ENCODE data around the gene MILR1.
A peak's percentile ranks its signal among the peaks of the same experiment; 100 is the strongest.

MILR1 gene

DNA sequence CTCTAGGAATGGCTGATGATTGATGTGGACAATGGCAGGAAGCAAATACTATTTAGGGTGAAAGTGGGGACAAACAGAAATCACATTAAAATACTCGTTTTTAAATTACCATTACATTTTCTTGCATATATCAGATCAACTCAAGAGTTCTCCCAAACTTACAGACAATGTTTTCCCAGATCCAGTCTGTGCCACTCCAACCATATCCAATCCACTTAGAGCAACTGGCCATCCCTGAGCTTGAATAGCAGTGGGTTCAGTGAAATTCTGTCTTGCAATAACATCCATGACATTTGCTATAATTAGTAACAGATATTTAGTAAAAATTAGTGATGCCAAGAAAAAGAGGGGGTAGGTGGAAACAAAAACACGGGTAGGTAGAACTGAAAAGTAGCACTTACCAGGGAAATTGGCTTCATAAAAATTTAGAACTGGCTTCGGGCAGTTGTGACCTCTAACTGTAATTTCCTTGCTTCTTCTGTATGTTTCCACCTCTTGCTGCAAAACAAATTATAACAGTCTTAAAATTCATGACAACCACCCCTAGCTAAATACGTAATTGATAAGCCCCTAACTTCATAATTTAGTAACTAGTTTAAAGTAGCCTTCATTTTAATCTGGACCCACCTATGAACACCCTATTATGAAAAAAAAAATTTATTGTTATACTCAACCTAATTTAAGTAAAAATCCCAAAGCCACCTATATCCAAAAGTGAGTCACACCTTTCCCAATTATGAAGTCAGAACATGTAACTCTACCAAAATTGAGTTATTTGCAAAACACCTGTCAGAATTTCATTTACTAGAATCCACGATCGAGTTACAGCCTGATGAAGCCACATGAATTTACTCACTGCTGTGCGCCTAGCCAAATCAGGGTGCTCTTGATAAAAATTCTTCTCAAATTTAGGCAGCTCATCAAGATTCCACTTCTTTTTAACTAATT, 55.2 kb downstream of the MILR1 start:
- Histone ChIP-seq H3K9ac (ENCODE audit: low read depth, low read length) (peak overlapping the region; percentile 100), H3K36me3 (ENCODE audit: control insufficient read depth, insufficient read depth, low read length) (peaks cover 68% of the 10 kb centered on the region), H3K27me3 (ENCODE audit: control insufficient read depth, insufficient read depth, low read length) (no peaks in the 10 kb centered on the region), H3K27ac (ENCODE audit: low read depth, low read length) (peak overlapping the region; percentile 38), H3K4me1 (ENCODE audit: control insufficient read depth, insufficient read depth, low read length) (peaks cover 17% of the 10 kb centered on the region; the same call in 1 of the 2 replicates), H3K9me3 (ENCODE audit: control insufficient read depth, insufficient read depth, low read length) (no peaks in the 10 kb centered on the region), H3K4me3 (ENCODE audit: low read depth, low read length) (peak overlapping the region; percentile 90)

DNA sequence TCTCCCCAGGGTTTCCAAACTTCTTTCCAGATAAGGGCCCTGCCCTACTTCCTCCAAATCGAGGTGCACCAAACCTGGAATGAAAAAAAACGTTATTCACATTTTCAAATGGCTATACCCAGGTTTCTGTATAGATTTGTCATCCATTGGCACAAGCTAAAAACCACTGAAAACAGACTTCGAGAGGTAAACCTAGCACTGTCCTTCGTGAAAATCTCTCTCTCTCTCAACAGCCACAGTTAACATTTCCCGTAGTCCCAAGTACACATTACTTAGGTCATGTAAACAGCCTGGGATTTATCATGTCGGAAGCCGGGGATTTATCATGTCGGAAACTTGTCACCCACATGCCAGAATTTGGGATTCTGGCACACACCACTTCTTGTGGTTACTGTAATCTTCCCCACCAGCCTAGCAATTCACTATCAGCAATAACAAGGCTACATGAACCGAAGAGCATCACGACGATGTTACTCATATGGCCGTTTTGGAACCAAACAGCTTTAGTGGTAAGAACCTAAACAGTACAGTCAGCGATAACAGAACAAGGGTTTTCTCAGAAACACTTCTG, 55.9 kb downstream of the MILR1 start:
- H3K9ac ChIP-seq (ENCODE audit: low read depth, low read length), result peak overlapping the region; percentile 100
- peak overlapping the region; percentile 90 for H3K4me3 ChIP-seq (ENCODE audit: low read depth, low read length)
- peaks cover 17% of the 10 kb centered on the region; the same call in 1 of the 2 replicates for H3K4me1 ChIP-seq (ENCODE audit: control insufficient read depth, insufficient read depth, low read length)
- H3K9me3 ChIP-seq (ENCODE audit: control insufficient read depth, insufficient read depth, low read length), result no peaks in the 10 kb centered on the region
- H3K36me3 ChIP-seq (ENCODE audit: control insufficient read depth, insufficient read depth, low read length), result peaks cover 68% of the 10 kb centered on the region
- no peaks in the 10 kb centered on the region for H3K27me3 ChIP-seq (ENCODE audit: control insufficient read depth, insufficient read depth, low read length)
- H3K27ac ChIP-seq (ENCODE audit: low read depth, low read length), result peak overlapping the region; percentile 98

GRCh38 chr17:64505340-64506200, 56.7 kb downstream of the MILR1 start:
- Histone ChIP-seq H3K27ac (ENCODE audit: low read depth, low read length) (peak overlapping the region; percentile 98), H3K36me3 (ENCODE audit: control insufficient read depth, insufficient read depth, low read length) (peaks cover 68% of the 10 kb centered on the region), H3K9me3 (ENCODE audit: control insufficient read depth, insufficient read depth, low read length) (no peaks in the 10 kb centered on the region), H3K4me3 (ENCODE audit: low read depth, low read length) (peak overlapping the region; percentile 90), H3K27me3 (ENCODE audit: control insufficient read depth, insufficient read depth, low read length) (no peaks in the 10 kb centered on the region), H3K9ac (ENCODE audit: low read depth, low read length) (peak overlapping the region; percentile 100), H3K4me1 (ENCODE audit: control insufficient read depth, insufficient read depth, low read length) (peaks cover 21% of the 10 kb centered on the region; the same call in 1 of the 2 replicates)

- Histone ChIP-seq H3K27ac (ENCODE audit: low read depth, low read length) (peak within 1 kb of the TSS; percentile 98), H3K4me3 (ENCODE audit: low read depth, low read length) (peak within 1 kb of the TSS; percentile 90), H3K9ac (ENCODE audit: low read depth, low read length) (peak within 1 kb of the TSS; percentile 100), H3K4me1 (ENCODE audit: control insufficient read depth, insufficient read depth, low read length) (peaks cover 21% of the 10 kb centered on the region; the same call in 1 of the 2 replicates), H3K9me3 (ENCODE audit: control insufficient read depth, insufficient read depth, low read length) (no peaks in the 10 kb centered on the region), H3K36me3 (ENCODE audit: control insufficient read depth, insufficient read depth, low read length) (peaks cover 66% of the 10 kb centered on the region), H3K27me3 (ENCODE audit: control insufficient read depth, insufficient read depth, low read length) (no peaks in the 10 kb centered on the region)
Observed at GRCh38 chr17:64506201-64506575, 57.3 kb downstream of the MILR1 start, which contains the start of gene DDX5. Gene DDX5, minus strand, starts transcription at chr17:64506289. Its CDS starts 170 bp downstream, at chr17:64506119.

DNA sequence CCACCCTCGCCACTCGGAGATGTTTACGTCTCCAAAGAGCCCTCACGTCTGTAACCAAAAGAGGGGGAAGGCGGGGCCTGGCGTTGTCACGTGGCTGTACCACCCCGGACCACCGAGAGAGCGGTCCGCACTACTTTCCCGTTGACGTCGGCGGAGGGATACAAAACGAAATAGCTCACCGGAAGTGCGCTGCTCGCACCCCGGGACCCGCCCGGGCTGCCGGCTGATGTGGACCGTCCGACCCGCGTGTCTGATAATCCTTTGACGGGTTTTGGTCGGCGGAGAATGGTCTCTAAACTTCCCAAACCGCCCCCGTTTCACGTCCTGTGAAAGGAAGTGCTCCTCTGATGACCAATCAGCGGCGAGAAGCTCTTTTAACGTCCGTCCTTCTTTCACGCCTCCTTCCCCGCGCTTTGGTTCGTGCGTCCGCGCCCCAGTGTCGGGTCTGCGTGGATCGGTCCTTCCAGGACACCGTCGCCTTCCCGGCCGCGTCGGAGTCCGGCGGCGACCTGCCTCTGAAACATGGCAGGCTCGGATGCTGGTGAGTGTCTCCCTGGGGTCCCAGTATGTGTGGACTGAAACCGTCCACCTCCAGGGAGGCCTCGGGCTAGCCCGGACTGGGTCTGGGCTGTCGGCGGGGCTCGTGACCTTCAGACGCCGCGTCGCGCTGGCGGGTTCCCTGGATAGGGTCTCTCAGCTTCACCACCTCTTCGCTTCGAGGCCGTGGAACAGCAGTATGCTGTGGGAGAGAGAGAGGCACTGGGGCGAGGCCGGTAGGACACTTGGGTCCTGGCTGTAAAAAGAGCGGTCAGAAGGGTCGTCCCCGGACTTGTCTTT, 57.9 kb downstream of the MILR1 start, which contains the start of gene CEP95:
Gene CEP95 (plus strand): TSS at position 402 of the 837 bp plus-strand sequence. CDS start 121 bp downstream, at position 523.
- Histone ChIP-seq H3K9ac (ENCODE audit: low read depth, low read length) (peak within 1 kb of the TSS; percentile 100), H3K4me3 (ENCODE audit: low read depth, low read length) (peak within 1 kb of the TSS; percentile 90), H3K4me1 (ENCODE audit: control insufficient read depth, insufficient read depth, low read length) (peaks cover 16% of the 10 kb centered on the region; the same call in 1 of the 2 replicates), H3K27me3 (ENCODE audit: control insufficient read depth, insufficient read depth, low read length) (no peaks in the 10 kb centered on the region), H3K27ac (ENCODE audit: low read depth, low read length) (peak within 1 kb of the TSS; percentile 98), H3K9me3 (ENCODE audit: control insufficient read depth, insufficient read depth, low read length) (no peaks in the 10 kb centered on the region), H3K36me3 (ENCODE audit: control insufficient read depth, insufficient read depth, low read length) (peaks cover 66% of the 10 kb centered on the region)

GRCh38 chr17:64507413-64507782, 58.5 kb downstream of the MILR1 start:
- Histone ChIP-seq H3K27me3 (ENCODE audit: control insufficient read depth, insufficient read depth, low read length) (no peaks in the 10 kb centered on the region), H3K36me3 (ENCODE audit: control insufficient read depth, insufficient read depth, low read length) (peaks cover 66% of the 10 kb centered on the region), H3K4me1 (ENCODE audit: control insufficient read depth, insufficient read depth, low read length) (peaks cover 16% of the 10 kb centered on the region; the same call in 1 of the 2 replicates), H3K9ac (ENCODE audit: low read depth, low read length) (peak overlapping the region; percentile 100), H3K27ac (ENCODE audit: low read depth, low read length) (peak overlapping the region; percentile 98), H3K9me3 (ENCODE audit: control insufficient read depth, insufficient read depth, low read length) (no peaks in the 10 kb centered on the region), H3K4me3 (ENCODE audit: low read depth, low read length) (peak overlapping the region; percentile 90)

DNA sequence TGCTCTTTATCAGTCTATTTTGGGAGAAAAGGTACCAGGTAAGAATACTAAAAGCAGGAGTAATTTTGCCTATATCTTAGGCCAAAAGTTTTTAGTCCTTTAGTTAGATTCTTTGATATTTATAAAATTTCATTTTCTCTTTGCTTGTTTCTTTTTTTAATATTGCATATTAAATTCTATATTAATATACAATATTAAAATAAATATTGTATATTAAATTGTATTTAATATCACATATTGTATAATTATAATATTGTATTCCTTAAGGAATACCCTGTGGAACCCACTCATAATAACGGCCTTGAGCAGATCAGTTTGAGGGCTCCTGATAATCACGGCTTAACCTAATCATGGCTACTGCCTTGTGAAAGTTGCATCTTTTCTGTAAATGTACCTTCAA, 59.8 kb downstream of the MILR1 start:
- H3K27me3 ChIP-seq (ENCODE audit: control insufficient read depth, insufficient read depth, low read length), result no peaks in the 10 kb centered on the region
- H3K9me3 ChIP-seq (ENCODE audit: control insufficient read depth, insufficient read depth, low read length), result no peaks in the 10 kb centered on the region
- H3K4me3 ChIP-seq (ENCODE audit: low read depth, low read length), result peak overlapping the region; percentile 90
- no peak overlapping the region for H3K9ac ChIP-seq (ENCODE audit: low read depth, low read length)
- peaks cover 66% of the 10 kb centered on the region for H3K36me3 ChIP-seq (ENCODE audit: control insufficient read depth, insufficient read depth, low read length)
- no peak overlapping the region for H3K27ac ChIP-seq (ENCODE audit: low read depth, low read length)
- H3K4me1 ChIP-seq (ENCODE audit: control insufficient read depth, insufficient read depth, low read length), result peaks cover 14% of the 10 kb centered on the region; the same call in 1 of the 2 replicates

DNA sequence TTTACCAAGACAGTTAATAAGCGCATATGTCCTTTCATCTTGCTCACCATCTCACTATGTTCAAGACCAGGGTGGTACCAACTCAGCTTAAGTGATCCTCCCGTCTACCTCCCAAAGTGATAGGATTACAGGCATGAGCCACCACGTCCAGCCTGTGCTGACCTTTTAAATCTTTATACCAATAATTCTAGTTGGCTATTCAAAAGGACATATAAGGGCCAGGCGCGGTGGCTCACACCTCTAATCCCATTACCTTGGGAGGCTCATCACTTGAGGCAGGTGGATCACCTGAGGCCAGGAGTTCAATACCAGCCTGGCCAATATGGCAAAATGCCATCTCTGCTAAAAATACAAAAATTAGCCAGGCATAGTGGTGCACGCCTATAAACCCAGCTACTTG, 60.3 kb downstream of the MILR1 start:
- Histone ChIP-seq H3K36me3 (ENCODE audit: control insufficient read depth, insufficient read depth, low read length) (peaks cover 66% of the 10 kb centered on the region), H3K4me3 (ENCODE audit: low read depth, low read length) (no peak overlapping the region), H3K9ac (ENCODE audit: low read depth, low read length) (no peak overlapping the region), H3K27me3 (ENCODE audit: control insufficient read depth, insufficient read depth, low read length) (no peaks in the 10 kb centered on the region), H3K9me3 (ENCODE audit: control insufficient read depth, insufficient read depth, low read length) (no peaks in the 10 kb centered on the region), H3K27ac (ENCODE audit: low read depth, low read length) (no peak overlapping the region), H3K4me1 (ENCODE audit: control insufficient read depth, insufficient read depth, low read length) (peaks cover 10% of the 10 kb centered on the region; the same call in 1 of the 2 replicates)

GRCh38 chr17:64515419-64515818, 66.5 kb downstream of the MILR1 start:
- Histone ChIP-seq H3K9ac (ENCODE audit: low read depth, low read length) (no peak overlapping the region), H3K27me3 (ENCODE audit: control insufficient read depth, insufficient read depth, low read length) (no peaks in the 10 kb centered on the region), H3K4me1 (ENCODE audit: control insufficient read depth, insufficient read depth, low read length) (no peaks in the 10 kb centered on the region), H3K36me3 (ENCODE audit: control insufficient read depth, insufficient read depth, low read length) (peaks cover 95% of the 10 kb centered on the region), H3K4me3 (ENCODE audit: low read depth, low read length) (no peak overlapping the region), H3K27ac (ENCODE audit: low read depth, low read length) (no peak overlapping the region), H3K9me3 (ENCODE audit: control insufficient read depth, insufficient read depth, low read length) (no peaks in the 10 kb centered on the region)

- H3K36me3 ChIP-seq (ENCODE audit: control insufficient read depth, insufficient read depth, low read length), result peaks cover 95% of the 10 kb centered on the region
- H3K4me1 ChIP-seq (ENCODE audit: control insufficient read depth, insufficient read depth, low read length), result no peaks in the 10 kb centered on the region
- no peak overlapping the region for H3K27ac ChIP-seq (ENCODE audit: low read depth, low read length)
- H3K27me3 ChIP-seq (ENCODE audit: control insufficient read depth, insufficient read depth, low read length), result no peaks in the 10 kb centered on the region
- no peaks in the 10 kb centered on the region for H3K9me3 ChIP-seq (ENCODE audit: control insufficient read depth, insufficient read depth, low read length)
- H3K4me3 ChIP-seq (ENCODE audit: low read depth, low read length), result no peak overlapping the region
- H3K9ac ChIP-seq (ENCODE audit: low read depth, low read length), result no peak overlapping the region
Observed at GRCh38 chr17:64515829-64516228, 66.9 kb downstream of the MILR1 start.

Measured in HUES48 (cell line).